SW480 (cell line): ENCODE data around the gene TMEM134.

Experiments
- DNase-seq: peaks from one replicate; pipeline ENCODE4 v3.0.0-alpha.2; 2016; ENCODE audit warnings: low spot score

TMEM134 gene

GRCh38 chr11:67458266-67458665 lies 10.8 kb downstream of the TMEM134 start:
- no peak for DNase-seq

- DNase-seq, result no peak
Observed at GRCh38 chr11:67457453-67457852, 11.6 kb downstream of the TMEM134 start.

- no peak for DNase-seq
Observed at GRCh38 chr11:67456068-67456705, 12.9 kb downstream of the TMEM134 start.

GRCh38 chr11:67455054-67455453 lies 14.0 kb downstream of the TMEM134 start, which contains the start of gene CABP4:
Gene CABP4, plus strand, starts transcription at chr11:67455354. Its CDS starts 70 bp downstream, at chr11:67455424.
- DNase-seq, result no peak

- no peak for DNase-seq
Observed at GRCh38 chr11:67453816-67454732, 15.0 kb downstream of the TMEM134 start.

- no peak for DNase-seq
Observed at GRCh38 chr11:67452141-67452952, 16.7 kb downstream of the TMEM134 start, which contains the start of gene GPR152. Gene GPR152, minus strand, starts transcription at chr11:67452729. Its CDS starts 5 bp downstream, at chr11:67452724.

GRCh38 chr11:67451658-67451976 lies 17.4 kb downstream of the TMEM134 start:
- DNase-seq, result no peak

GRCh38 chr11:67450796-67451657 lies 18.0 kb downstream of the TMEM134 start:
- no peak for DNase-seq

GRCh38 chr11:67449116-67449844 lies 19.8 kb downstream of the TMEM134 start:
- no peak for DNase-seq

GRCh38 chr11:67448220-67448609 lies 20.8 kb downstream of the TMEM134 start:
- DNase-seq, result no peak

- no peak for DNase-seq
Observed at GRCh38 chr11:67445515-67445914, 23.5 kb downstream of the TMEM134 start.

GRCh38 chr11:67442504-67443404 lies 26.3 kb downstream of the TMEM134 start:
- no peak for DNase-seq

GRCh38 chr11:67441731-67442351 lies 27.2 kb downstream of the TMEM134 start:
- DNase-seq, result no peak

GRCh38 chr11:67441098-67441563 lies 27.9 kb downstream of the TMEM134 start:
- DNase-seq, result no peak

GRCh38 chr11:67440229-67441097 lies 28.6 kb downstream of the TMEM134 start:
- DNase-seq, result no peak

- DNase-seq, result peak; percentile 60
Observed at GRCh38 chr11:67439321-67440228, 29.5 kb downstream of the TMEM134 start.
